AG09319 (cell line): ENCODE measurements around the gene IYD.
"Not testable (repeated sequence)": the region's sequence is repeated elsewhere in the genome, so short reads cannot be mapped to it uniquely, and the experiment has no call there.

Experiments used
- DNase-seq: peaks from one replicate; pipeline ENCODE4 v3.0.0-alpha.2; 2010; ENCODE audit warnings: low read depth; ENCODE audit errors: extremely low read depth
- CTCF ChIP-seq: IDR thresholded peaks from 2 replicates; pipeline ENCODE4 v1.5.1; 2011; ENCODE audit warnings: low read depth, mild to moderate bottlenecking, inconsistent platforms, low read length, moderate library complexity

IYD gene

GRCh38 chr6:150366118-150366778 is 2.6 kb upstream of the IYD start:
- no peak for TF ChIP-seq CTCF
- DNase-seq = no peak

DNA sequence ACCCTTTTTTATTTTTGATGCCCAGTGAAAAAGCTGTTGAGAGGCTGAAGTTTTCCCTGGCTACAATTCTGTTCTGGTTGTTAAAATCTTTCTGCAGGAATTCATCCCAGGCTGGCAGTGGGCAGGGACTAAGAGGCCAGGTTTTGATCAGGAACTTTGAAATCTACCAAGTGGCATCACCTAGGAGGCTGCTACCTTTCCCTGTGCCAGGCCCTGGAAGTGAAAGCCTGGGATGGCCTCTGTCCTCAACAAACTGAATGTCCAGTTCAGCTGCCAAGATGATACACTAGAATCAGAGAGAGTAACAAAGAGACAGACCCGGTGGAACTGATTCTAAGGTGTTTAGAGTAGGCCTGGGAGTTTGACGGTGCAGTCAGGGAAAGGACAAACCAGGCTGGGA is 596 bp downstream of the IYD start:
- TF ChIP-seq CTCF = no peak
- no peak for DNase-seq

DNA sequence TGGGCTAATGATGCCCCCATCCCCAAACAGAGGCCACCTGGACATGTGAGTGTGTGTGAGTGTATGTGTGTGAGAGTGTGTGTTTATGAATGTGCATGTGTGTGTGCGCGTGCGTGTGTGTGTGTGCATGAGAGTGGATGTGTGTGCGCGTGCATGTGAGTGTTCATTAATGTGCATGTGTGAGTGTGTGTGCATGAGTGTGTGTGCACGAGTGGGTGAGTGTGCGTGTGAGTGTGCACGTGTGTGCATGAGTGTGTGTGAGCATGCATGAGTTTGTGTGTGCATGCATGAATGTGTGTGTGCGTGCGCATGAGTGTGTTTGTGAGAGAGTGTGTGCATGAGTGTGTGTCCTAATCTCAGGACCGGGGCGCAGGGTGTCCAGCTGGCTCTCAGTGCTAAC is 1.3 kb downstream of the IYD start:
- TF ChIP-seq CTCF = no peak
- no peak for DNase-seq

DNA sequence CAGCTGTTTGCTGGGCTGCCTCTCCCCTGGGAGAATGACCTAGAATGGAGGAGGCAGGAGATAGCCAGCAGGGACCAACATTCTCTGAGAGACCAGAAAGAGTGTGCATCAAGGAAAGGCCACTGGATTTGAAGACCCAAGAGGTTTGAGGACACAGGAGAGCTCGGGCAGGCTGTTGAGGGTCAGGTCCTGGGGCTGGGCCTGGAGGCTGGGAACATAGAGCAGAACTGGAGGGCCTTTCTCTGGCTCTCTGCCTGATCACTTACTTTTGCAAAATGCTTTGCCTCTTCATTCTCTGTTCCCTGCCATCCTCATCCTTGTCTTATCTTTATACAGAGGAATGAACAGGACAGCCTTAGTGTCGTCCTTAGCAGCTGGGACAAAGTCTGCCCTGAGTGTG is 2.5 kb downstream of the IYD start:
- TF ChIP-seq CTCF = no peak
- DNase-seq = no peak

- no peak for DNase-seq
- TF ChIP-seq CTCF = no peak
Observed at GRCh38 chr6:150372051-150372450, 3.2 kb downstream of the IYD start.

GRCh38 chr6:150373260-150373701 is 4.5 kb downstream of the IYD start:
- DNase-seq = no peak
- TF ChIP-seq CTCF = no peak

- DNase-seq = not testable (repeated sequence)
Observed at GRCh38 chr6:150374346-150374745, 5.5 kb downstream of the IYD start.

DNA sequence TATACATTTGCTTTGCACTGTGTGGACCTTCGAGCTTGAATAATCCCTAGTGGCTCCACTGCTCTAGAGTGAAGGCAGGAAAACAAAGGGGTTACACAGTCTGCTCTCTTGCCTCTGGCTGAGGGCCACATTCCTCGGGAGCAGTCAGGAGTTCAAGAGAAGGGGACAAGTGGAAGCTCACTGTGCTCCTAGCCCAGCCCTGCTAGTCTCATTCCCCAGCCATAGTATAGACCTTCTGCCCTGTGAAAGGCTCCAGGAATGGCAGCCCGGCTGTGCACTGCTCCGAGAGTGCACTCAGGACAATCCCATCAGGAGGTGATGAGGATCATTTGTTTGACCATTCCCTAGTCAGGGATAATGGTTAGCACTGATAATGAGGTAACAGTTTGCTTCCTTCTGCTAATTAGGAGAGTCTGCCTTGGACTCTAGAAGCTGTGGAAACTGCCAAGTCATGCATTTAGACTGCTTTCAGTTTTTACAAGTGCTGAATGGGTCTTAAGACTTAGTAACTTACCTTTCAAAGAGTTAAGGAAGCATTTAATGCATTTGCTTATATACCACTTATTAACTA is 8.5 kb downstream of the IYD start:
- no peak for DNase-seq
- TF ChIP-seq CTCF = no peak
